ENCODE results near the gene MSH3.

DNA sequence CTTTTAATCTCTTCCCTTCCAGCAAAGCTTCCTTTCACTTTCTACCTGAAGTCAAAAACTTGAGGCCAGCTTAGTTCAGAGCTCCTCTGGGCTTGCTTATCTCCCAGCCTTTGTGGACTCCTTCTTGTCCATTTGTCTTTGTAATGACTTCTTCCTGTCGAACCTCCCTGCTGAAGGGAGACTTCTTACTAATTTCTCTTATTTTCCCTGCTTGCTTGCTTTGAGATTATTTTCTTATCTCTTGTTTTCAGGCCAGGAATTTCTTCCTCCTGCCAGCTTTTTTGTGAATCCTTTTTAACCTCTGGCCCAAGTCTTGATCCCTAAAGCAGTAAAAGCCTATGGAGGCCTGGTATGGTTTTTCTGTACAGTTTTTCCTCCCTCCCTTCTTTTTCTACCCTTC, 47.1 kb downstream of the MSH3 start:
- TF ChIP-seq, protein P1, sequence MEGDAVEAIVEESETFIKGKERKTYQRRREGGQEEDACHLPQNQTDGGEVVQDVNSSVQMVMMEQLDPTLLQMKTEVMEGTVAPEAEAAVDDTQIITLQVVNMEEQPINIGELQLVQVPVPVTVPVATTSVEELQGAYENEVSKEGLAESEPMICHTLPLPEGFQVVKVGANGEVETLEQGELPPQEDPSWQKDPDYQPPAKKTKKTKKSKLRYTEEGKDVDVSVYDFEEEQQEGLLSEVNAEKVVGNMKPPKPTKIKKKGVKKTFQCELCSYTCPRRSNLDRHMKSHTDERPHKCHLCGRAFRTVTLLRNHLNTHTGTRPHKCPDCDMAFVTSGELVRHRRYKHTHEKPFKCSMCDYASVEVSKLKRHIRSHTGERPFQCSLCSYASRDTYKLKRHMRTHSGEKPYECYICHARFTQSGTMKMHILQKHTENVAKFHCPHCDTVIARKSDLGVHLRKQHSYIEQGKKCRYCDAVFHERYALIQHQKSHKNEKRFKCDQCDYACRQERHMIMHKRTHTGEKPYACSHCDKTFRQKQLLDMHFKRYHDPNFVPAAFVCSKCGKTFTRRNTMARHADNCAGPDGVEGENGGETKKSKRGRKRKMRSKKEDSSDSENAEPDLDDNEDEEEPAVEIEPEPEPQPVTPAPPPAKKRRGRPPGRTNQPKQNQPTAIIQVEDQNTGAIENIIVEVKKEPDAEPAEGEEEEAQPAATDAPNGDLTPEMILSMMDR (conservative IDR thresholded peaks at IDR 0.05; ENCODE audit: low read length) = no peak
- no peak for TF ChIP-seq EZH2phosphoT487 (IDR thresholded peaks at IDR 0.05; ENCODE audit: borderline replicate concordance)

All from Loucy (cell line).